ENCODE data around the gene ANAPC5. TPM values are rescaled to one million over a fixed set of nuclear protein-coding genes. Genes with fewer than 3 reads are reported as not detected.
"Not testable (repeated sequence)": the region's sequence is repeated elsewhere in the genome, so short reads cannot be mapped to it uniquely, and the experiment has no call there.

Gene ANAPC5
- total and polyA plus RNA-seq, 2 donors: 102 to 222 TPM

DNA sequence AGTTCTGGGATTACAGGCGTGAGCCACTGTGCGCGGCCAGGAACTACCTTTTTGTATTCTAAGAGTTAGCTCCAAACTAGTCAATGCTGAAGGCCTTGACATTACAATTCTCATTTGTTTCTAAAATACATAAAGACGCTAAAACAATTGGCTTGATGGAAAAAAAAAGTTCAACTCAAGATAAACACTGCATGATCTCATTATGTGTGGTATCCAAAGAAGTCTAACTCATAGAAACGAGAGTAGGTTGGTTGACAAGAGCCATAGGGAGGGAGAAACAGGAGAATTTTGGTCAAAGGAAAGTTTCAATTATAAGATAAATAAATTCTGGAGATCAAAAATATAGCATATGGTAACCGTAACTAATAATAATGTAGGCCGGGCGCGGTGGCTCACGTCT lies 27.7 kb upstream of the ANAPC5 start:
- no peak for DNase-seq (ENCODE audit: extremely low spot score)
- H3K36me3 ChIP-seq (ENCODE audit: insufficient read depth): no peaks in the 10 kb centered on the region
- no peaks in the 10 kb centered on the region for H3K4me1 ChIP-seq (ENCODE audit: insufficient read depth)
- H3K4me3 ChIP-seq (ENCODE audit: low read depth, low read length): no peak overlapping the region
- no peak overlapping the region for H3K27ac ChIP-seq (ENCODE audit: low read depth)
- WGBS: 84% methylated on average over 10 of the region's 10 CpGs

DNA sequence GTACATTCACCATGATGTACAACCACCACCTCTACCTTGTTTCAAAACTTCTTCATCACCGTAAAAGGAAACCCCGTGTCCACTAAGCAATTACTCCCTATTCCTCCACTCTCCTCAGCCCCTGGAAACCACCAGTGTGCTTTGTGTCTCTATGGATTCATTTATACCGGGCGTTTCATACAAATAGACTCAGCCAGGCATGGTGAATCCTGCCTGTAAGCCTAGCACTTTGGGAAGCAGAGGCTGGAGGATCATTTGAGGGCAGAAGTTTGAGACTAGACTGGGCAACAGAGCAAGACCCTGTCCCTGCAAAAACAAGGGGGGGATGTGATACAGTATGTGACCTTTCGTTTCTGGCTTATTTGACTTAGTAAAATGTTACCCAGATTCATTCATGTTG lies 26.5 kb upstream of the ANAPC5 start:
- WGBS: 74% methylated on average over 5 of the region's 5 CpGs
- no peak overlapping the region for H3K27ac ChIP-seq (ENCODE audit: low read depth)
- DNase-seq (ENCODE audit: extremely low spot score): no peak
- no peak overlapping the region for H3K4me3 ChIP-seq (ENCODE audit: low read depth, low read length)
- no peaks in the 10 kb centered on the region for H3K4me1 ChIP-seq (ENCODE audit: insufficient read depth)
- no peaks in the 10 kb centered on the region for H3K36me3 ChIP-seq (ENCODE audit: insufficient read depth)

DNA sequence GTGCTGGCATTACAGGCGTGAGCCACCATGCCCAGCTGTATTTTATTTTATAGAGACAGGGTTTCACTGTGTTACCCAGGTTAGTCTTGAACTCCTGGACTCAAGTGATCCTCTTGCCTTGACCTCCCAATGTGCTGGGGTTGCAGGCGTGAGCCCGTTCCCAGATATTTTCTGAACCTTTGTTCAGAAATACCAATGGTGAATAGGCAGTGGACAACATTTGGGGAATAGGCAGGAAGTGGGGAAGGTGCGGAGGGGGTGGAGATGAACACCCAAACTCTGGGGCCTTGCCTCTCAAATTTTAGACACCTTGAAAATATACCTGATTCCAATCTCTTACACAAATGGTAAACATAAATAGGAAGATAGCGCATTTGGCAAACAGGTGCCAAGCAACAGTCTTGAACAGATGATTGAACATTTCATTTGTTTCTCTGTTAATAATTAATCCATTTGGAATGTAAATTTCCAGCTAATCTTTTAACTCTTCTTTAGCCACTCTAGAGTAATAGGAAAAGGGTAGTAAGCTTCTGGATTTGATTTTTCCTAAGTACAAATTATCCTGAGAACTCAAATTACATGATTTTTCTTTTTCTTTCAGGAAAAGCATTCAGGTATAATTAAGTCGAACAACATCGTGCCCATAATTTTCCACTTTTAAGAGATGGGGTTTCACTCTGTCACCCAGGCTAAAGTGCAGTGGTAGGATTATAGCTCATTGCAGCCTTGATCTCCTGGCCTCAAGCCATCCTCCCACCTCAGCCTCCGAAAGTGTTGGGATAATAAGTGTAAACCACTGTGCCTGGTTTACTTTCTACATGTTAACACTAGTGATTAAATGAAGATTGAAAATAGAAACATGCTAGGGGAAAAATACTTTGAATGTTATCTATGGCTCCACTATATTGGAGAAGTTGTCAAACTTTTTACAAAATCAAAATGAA lies 24.8 kb upstream of the ANAPC5 start:
- Histone ChIP-seq H3K4me1 (ENCODE audit: insufficient read depth) (no peaks in the 10 kb centered on the region), H3K27ac (ENCODE audit: low read depth) (no peak overlapping the region), H3K36me3 (ENCODE audit: insufficient read depth) (no peaks in the 10 kb centered on the region), H3K4me3 (ENCODE audit: low read depth, low read length) (no peak overlapping the region)
- 80% methylated on average over 8 of the region's 8 CpGs for WGBS
- no peak for DNase-seq (ENCODE audit: extremely low spot score)

DNA sequence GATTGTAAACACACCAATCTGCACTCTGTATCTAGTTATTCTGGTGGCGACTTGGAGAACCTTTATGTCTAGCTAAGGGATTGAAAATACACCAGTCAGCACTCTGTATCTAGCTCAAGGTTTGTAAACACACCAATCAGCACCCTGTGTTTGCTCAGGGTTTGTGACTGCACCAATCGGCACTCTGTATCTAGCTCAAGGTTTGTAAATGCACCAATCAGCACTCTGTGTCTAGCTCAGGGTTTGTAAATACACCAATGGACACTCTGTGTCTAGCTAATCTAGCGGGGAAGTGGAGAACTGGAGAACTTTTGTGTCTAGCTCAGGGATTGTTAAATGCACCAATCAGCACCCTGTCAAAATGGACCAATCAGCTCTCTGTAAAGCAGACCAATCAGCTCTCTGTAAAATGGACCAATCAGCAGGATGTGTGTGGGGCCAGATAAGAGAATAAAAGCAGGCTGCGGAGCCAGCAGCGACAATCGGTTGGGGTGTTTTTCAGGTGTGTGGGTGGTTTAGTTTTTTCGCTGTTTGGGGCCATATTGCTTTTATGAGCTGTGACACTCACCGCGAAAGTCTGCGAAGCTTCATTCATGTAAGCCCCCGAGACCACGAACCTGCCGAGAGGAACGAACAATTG lies 22.9 kb upstream of the ANAPC5 start:
- not testable (repeated sequence) for H3K36me3 ChIP-seq (ENCODE audit: insufficient read depth); H3K4me3 ChIP-seq (ENCODE audit: low read depth, low read length); DNase-seq (ENCODE audit: extremely low spot score); H3K27ac ChIP-seq (ENCODE audit: low read depth); H3K4me1 ChIP-seq (ENCODE audit: insufficient read depth)
- WGBS: 89% methylated on average over 14 of the region's 14 CpGs

DNA sequence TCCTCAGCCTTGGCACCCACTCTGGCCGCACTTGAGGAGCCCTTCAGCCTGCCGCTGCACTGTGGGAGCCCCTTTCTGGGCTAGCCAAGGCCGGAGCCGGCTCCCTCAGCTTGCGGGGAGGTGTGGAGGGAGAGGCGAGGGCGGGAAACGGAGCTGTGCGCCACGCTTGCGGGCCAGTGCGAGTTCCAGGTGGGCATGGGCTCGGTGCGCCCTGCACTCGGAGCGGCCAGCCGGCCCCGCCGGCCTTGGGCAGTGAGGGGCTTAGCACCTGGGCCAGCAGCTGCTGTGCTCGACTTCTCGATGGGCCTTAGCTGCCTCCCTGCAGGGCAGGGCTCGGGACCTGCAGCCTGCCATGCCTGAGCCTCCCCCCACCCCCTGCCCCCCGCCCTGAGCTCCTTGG lies 22.1 kb upstream of the ANAPC5 start:
- H3K4me3 ChIP-seq (ENCODE audit: low read depth, low read length); H3K4me1 ChIP-seq (ENCODE audit: insufficient read depth); H3K27ac ChIP-seq (ENCODE audit: low read depth); DNase-seq (ENCODE audit: extremely low spot score); H3K36me3 ChIP-seq (ENCODE audit: insufficient read depth): not testable (repeated sequence)
- 92% methylated on average over 23 of the region's 23 CpGs for WGBS

DNA sequence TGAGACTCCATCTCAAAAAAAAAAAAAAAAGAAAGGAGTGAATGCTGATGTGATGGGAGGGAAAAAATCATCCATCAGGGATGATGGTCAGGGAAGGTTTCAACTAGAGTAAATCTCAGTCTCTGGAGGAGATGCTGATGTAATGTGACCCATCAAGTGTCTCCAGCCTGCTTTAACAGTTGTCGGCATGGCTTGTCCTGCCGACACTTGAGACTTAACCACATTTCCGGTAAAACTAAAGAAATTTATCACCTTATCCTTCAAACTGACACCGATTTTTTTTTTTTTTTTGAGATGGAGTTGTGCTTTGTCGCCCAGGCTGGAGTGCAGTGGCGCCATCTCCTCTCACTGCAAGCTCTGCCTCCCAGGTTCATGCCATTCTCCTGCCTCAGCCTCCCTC lies 21.5 kb upstream of the ANAPC5 start:
- Histone ChIP-seq H3K36me3 (ENCODE audit: insufficient read depth) (no peaks in the 10 kb centered on the region), H3K27ac (ENCODE audit: low read depth) (no peak overlapping the region), H3K4me1 (ENCODE audit: insufficient read depth) (no peaks in the 10 kb centered on the region), H3K4me3 (ENCODE audit: low read depth, low read length) (no peak overlapping the region)
- DNase-seq (ENCODE audit: extremely low spot score): no peak
- 88% methylated on average over 6 of the region's 6 CpGs for WGBS

DNA sequence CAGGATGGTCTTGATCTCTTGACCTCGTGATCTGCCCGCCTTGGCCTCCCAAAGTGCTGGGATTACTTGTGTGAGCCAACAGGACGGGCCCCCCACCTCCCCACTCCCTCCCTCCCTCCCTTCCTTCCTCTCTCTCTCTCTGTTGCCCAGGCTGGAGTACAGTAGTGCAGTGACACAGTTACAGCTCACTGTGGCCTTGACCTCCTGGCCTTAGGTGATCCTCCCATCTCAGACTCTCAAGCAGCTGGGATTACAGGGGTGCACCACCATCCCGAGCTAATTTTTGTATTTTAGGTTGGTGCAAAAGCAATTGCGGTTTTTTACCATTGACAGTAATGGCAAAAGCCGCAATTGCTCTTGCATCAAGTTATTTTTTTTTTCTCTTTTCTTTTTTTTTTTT lies 19.2 kb upstream of the ANAPC5 start:
- DNase-seq (ENCODE audit: extremely low spot score): no peak
- no peak overlapping the region for H3K27ac ChIP-seq (ENCODE audit: low read depth)
- H3K4me1 ChIP-seq (ENCODE audit: insufficient read depth): no peaks in the 10 kb centered on the region
- H3K4me3 ChIP-seq (ENCODE audit: low read depth, low read length): no peak overlapping the region
- WGBS: 79% methylated on average over 6 of the region's 6 CpGs
- no peaks in the 10 kb centered on the region for H3K36me3 ChIP-seq (ENCODE audit: insufficient read depth)

DNA sequence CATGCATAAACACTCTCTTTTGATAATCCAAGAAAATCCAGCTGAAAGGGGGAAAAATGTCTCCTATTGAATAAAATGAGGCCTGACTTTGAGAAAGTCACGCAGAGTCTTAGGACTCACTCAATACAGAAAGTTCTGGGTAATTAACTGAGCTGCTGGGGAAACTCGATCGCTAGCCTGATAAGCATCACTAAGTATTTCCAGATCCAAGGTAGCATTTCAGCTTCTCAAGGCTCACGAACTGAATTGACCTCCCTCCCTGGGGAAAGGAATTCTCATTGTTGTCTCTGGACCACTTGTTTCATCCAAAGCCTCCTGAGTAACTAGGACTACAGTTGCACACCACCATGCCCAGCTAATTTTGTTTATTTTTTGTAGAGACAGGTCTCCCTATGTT lies 13.8 kb upstream of the ANAPC5 start:
- no peak overlapping the region for H3K27ac ChIP-seq (ENCODE audit: low read depth)
- WGBS: 29% methylated on average over 4 of the region's 4 CpGs
- H3K4me3 ChIP-seq (ENCODE audit: low read depth, low read length): no peak overlapping the region
- no peaks in the 10 kb centered on the region for H3K36me3 ChIP-seq (ENCODE audit: insufficient read depth)
- H3K4me1 ChIP-seq (ENCODE audit: insufficient read depth): no peaks in the 10 kb centered on the region
- no peak for DNase-seq (ENCODE audit: extremely low spot score)

DNA sequence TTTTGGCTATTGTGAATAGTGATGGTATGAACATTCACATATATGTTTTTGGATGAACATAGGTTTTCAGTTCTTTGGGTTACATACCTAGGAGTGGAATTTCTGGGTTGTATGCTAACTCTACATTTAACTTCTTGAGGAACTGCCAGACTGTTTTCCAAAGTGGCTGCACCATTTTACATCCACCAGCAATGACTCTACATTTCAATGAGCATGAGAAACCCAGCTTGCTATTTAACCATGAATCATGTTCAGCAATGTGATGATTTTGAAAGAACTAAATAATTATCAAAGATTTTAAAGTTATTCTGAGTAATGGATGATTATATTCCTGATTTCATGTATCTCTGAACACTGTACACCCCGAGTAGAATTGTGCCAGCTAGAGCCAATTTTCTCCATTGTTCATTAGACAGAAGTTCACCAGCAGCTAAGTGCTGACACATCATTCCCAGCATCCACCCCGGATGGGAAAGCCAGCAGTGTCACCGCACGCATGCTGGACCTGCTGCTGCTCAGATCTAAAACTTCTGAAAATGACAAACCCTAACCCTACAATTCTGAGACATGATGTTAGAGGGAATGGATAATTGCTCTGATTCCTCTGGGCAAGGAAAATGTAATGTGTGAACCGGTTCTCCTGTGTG lies 13.3 kb upstream of the ANAPC5 start:
- Histone ChIP-seq H3K27ac (ENCODE audit: low read depth) (no peak overlapping the region), H3K4me1 (ENCODE audit: insufficient read depth) (no peaks in the 10 kb centered on the region), H3K4me3 (ENCODE audit: low read depth, low read length) (no peak overlapping the region), H3K36me3 (ENCODE audit: insufficient read depth) (no peaks in the 10 kb centered on the region)
- WGBS: 51% methylated on average over 5 of the region's 5 CpGs
- DNase-seq (ENCODE audit: extremely low spot score): no peak

DNA sequence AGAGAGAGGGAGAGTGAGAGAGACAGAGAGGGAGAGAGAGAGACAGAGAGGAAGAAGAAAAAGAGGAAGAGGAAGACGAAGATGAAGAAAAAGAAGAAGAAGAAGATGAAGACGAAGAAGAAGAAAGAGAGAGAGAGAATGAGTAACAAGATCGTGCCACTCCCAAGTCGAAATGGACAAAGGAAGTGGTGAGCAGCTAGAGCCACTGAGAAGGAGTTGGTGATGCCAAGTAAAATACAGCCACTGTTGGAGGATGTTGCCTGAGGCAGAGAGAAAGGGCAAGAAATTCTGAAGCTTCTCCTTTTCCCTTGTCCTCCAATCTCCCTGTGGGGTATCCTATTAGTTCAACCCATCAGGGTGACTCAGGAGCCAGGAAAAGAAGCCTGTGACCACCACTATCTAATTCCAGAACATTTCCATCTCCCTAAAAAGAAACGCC lies 12.5 kb upstream of the ANAPC5 start:
- no peak for DNase-seq (ENCODE audit: extremely low spot score)
- Histone ChIP-seq H3K36me3 (ENCODE audit: insufficient read depth) (no peaks in the 10 kb centered on the region), H3K27ac (ENCODE audit: low read depth) (no peak overlapping the region), H3K4me3 (ENCODE audit: low read depth, low read length) (no peak overlapping the region), H3K4me1 (ENCODE audit: insufficient read depth) (no peaks in the 10 kb centered on the region)
- 66% methylated on average over 5 of the region's 5 CpGs for WGBS

DNA sequence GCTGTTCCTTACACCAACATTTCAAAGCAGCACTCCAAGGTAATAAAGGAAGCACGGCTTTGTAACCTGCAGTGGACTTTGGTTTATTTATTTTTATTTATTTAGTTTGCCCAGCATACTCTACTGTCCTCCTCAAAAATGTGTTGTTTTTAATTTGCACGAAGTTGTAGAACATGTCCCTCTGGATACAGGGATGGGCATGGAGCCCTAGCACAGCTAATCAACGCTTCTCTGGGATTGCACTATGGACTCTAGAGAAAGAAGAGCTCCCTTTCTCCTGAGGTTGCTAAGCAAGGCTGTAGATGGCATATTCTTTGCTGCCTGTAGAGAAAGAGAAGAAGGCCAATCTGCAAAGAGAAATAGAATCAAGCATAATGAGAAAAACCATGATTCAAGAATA lies 5.9 kb upstream of the ANAPC5 start:
- WGBS: 63% methylated on average over 3 of the region's 3 CpGs
- no peak for DNase-seq (ENCODE audit: extremely low spot score)
- no peaks in the 10 kb centered on the region for H3K36me3 ChIP-seq (ENCODE audit: insufficient read depth)
- no peak overlapping the region for H3K4me3 ChIP-seq (ENCODE audit: low read depth, low read length)
- H3K27ac ChIP-seq (ENCODE audit: low read depth): no peak overlapping the region
- H3K4me1 ChIP-seq (ENCODE audit: insufficient read depth): no peaks in the 10 kb centered on the region

DNA sequence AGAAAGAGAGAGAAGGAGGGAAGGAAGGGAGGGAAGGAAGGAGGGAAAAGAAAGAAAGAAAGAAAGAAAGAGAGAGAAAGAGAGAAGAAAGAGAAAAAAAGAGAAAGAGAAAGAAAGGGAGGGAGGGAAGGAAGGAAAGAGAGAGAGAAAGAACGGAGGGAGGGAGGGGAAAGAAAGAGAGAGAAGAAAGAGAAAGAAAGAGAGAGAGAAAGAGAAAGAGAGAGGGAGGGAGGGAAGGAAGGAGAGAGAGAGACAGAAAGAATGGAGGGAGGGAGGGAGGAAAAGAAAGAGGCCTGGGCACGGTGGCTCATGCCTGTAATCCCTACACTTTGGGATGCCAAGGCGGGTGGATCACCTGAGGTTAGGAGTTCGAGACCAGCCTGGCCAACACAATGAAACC lies 5.1 kb upstream of the ANAPC5 start:
- no peak for DNase-seq (ENCODE audit: extremely low spot score)
- 74% methylated on average over 4 of the region's 4 CpGs for WGBS
- H3K4me1 ChIP-seq (ENCODE audit: insufficient read depth): no peaks in the 10 kb centered on the region
- H3K4me3 ChIP-seq (ENCODE audit: low read depth, low read length): no peak overlapping the region
- no peak overlapping the region for H3K27ac ChIP-seq (ENCODE audit: low read depth)
- H3K36me3 ChIP-seq (ENCODE audit: insufficient read depth): no peaks in the 10 kb centered on the region

DNA sequence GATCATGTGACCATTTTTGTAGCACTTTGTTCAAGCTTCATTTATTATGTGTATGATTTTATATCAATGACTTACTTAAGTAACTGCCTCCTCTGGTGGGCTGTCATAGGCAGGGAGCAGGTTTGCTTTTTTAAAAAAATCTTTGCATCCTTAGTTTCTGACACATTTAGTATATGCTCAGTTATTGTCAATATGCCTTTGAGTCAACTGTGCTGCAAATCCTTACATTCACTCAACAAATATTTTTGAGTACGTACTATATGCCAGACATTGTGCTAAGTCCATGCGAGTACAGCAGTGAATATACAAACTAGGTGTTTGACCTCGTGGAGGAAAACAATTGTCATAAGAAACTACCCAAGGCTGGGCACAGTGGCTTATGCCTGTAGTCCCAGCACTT lies 4.4 kb upstream of the ANAPC5 start:
- Histone ChIP-seq H3K4me3 (ENCODE audit: low read depth, low read length) (no peak overlapping the region), H3K4me1 (ENCODE audit: insufficient read depth) (no peaks in the 10 kb centered on the region), H3K27ac (ENCODE audit: low read depth) (no peak overlapping the region), H3K36me3 (ENCODE audit: insufficient read depth) (no peaks in the 10 kb centered on the region)
- 79% methylated on average over 3 of the region's 3 CpGs for WGBS
- no peak for DNase-seq (ENCODE audit: extremely low spot score)

DNA sequence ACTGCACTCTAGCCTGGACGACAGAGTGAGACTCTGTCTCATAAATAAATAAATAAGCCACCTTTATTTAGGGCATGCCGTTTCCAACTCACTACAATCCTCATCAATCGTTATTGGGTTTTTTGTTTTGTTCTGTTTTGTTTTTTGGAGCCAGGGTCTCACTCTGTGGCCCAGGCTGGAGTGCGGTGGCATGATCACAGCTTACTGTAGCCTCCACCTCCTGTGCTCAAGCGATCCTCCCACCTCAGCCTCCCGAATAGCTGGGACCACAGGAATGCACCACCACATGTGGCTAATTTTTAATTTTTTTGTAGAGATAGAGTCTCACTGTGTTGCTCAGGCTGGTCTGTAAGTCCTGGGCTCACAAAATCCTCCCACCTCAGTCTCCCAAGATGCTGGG lies 3.6 kb upstream of the ANAPC5 start:
- H3K4me3 ChIP-seq (ENCODE audit: low read depth, low read length): no peak overlapping the region
- no peaks in the 10 kb centered on the region for H3K4me1 ChIP-seq (ENCODE audit: insufficient read depth)
- no peak overlapping the region for H3K27ac ChIP-seq (ENCODE audit: low read depth)
- DNase-seq (ENCODE audit: extremely low spot score): no peak
- WGBS: 86% methylated on average over 6 of the region's 6 CpGs
- H3K36me3 ChIP-seq (ENCODE audit: insufficient read depth): no peaks in the 10 kb centered on the region

Measured in urinary bladder (tissue), 4 donors.